EH (cell line): ENCODE data around the gene SAP30BP.

Experiments
- DNase-seq: peaks from one replicate; pipeline ENCODE4 v3.0.0-alpha.2; 2015; ENCODE audit warnings: low read depth

SAP30BP gene

GRCh38 chr17:75689441-75689873 is 22.3 kb downstream of the SAP30BP start:
- peak; percentile 23 for DNase-seq

GRCh38 chr17:75691371-75691791 is 24.2 kb downstream of the SAP30BP start:
- DNase-seq: peak; percentile 53

GRCh38 chr17:75691801-75692626 is 24.9 kb downstream of the SAP30BP start:
- DNase-seq: no peak

- DNase-seq: peak; percentile 28
Measured at GRCh38 chr17:75692976-75693375, 25.8 kb downstream of the SAP30BP start.

DNA sequence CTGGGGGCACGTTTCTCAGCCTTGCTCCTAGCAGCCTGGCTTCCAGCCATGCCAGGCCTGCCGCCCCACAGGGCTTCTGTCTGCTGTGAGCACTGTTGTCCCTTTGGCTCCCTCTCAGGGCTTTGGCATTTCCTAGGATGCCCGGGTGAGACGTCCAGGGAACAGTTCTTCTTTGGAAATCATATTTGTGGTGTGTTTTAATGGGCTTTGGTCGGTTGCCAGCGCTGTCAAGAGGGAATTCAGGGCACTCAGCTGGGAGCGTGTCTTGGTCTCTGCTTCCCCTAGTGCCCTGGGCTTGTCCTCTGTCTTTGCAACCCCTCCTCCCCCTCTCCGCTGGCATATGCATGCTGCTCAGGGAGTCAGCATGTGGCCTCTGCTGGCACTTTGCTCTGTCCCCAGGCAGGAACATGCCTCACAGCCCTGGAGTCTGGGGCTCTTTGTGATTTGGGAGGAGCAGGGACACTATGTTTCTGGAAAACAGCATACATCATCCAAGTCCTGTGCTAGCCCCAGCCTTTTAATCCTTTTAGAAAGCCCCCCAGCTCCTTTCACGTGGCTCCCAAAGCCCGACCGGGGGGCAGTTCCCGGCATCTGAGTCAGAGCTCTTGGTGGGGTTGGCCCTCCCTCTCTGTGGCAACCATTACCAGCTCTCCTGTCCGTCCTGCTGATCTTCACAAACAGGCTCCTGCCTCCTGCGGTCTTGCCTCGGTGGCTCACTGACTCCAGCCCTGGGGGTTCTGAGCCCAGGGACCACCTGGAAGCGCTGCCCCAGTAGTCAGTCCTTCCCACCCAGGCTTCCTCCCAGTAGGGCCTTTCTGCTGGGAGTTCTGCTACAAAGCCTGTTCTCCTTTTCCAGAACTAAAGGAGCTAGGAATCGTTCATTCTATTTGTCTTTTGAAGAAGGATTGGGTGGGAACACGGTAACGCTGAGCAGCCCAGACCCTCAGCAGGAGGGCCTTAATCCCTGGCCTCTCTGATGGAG is 26.7 kb downstream of the SAP30BP start:
- peak; percentile 100 for DNase-seq

GRCh38 chr17:75694536-75694935 is 27.4 kb downstream of the SAP30BP start:
- peak; percentile 19 for DNase-seq

- DNase-seq: peak; percentile 79
Measured at GRCh38 chr17:75695141-75695829, 28.1 kb downstream of the SAP30BP start.

- DNase-seq: no peak
Measured at GRCh38 chr17:75695830-75696271, 28.7 kb downstream of the SAP30BP start.

DNA sequence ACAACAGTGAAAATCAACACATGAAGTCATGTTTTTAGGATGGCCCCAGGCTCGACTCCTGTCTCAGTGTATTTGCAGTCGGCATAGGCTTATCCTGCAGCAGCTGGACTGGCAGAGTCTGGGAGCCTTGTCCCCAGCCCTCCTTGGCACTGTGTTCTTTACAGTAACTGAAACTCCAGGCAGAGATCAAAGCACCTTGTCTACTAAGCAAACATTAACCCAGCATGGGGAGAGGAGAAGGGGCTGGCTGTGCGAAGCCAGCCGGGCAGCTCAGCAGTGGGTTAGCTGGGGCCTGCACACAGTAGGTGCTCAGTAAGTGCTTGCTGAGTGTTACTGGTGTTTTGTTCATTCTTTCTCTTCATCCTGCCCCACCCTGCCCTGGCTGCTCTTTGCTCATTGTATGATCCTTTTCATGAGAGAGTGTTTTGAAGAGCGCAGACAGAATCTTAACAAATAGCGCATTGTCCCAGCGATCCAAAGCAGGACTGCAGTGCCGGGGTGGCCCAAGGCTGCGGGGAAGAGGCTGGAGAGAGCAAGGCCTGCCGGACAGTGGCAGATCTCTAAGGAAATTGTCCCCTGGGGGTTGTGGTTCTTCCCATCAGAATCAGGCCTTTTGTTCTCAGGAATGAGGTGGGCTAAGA is 30.6 kb downstream of the SAP30BP start:
- no peak for DNase-seq

DNA sequence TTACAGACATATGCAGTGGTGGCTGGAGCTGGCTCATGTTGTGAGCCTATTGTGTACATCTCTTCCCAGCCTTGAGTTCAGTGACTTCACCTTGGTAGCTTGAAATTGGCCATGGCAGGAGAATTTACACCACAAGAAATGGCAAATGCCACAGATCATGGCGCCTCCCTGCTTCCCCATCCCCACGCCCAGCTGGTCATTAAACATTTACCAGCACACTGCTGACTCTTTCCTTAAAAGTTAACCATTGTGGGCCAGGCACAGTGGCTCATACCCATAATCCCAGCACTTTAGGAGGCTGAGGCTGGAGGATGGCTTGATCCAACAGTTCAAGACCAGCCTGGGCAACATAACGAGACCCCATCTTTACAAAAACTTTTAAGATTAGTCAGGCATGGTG is 31.5 kb downstream of the SAP30BP start:
- no peak for DNase-seq

DNA sequence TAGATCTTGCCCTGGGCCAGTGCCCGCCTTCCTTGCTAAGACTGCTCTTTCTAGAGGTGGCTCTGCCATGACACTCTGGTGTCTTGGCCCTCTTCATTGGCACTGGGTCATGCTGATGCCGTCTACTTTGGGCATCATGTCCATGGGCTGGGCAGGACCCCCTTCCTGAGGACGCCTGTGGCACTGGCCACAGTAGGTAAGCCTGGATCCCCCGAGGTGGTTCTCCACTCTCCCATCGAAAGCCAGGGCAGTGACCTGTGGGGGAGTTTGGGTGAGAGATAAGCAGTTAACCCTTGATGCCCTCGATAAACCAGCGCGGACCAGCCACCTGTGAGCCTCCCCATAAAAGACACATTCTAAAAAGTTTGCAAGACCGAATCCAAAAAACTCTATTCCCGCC is 34.1 kb downstream of the SAP30BP start:
- no peak for DNase-seq

DNA sequence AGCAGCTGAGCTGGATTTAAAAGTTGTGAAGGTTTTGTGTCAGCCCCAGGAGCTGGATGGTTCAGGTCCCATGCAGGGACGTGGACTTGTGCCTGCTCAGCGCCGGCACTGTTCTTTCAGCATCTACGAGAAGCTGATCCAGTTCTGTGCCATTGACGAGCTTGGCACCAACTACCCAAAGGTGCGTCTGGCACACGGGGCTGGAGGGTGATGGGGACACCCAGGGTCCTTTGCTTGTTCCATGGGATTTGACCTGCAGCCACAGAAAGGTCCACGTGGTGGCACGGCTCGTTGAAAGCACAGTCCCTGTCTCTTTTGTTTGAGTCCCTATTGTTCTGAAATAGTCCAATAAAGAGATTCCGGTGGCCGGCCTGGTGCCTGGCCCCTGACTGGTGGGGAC is 36.1 kb downstream of the SAP30BP start:
- no peak for DNase-seq

DNA sequence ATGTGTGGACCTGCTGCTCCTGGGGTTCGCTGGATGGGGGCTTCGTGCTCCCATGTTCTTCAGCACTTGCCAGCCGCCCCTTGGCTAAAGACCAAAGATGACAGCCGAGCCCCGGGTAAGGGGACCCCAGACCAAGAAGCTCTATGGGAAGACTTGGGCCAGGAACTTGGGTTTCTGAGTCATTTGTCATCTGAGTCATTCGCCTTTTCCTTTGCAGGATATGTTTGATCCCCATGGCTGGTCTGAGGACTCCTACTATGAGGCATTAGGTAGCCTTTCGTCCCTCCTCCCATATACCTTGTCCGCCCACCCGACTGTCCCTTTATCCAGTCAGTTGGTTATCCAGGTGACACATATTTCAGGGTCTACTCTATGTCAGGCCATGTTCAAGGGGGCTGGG is 36.5 kb downstream of the SAP30BP start:
- no peak for DNase-seq

DNA sequence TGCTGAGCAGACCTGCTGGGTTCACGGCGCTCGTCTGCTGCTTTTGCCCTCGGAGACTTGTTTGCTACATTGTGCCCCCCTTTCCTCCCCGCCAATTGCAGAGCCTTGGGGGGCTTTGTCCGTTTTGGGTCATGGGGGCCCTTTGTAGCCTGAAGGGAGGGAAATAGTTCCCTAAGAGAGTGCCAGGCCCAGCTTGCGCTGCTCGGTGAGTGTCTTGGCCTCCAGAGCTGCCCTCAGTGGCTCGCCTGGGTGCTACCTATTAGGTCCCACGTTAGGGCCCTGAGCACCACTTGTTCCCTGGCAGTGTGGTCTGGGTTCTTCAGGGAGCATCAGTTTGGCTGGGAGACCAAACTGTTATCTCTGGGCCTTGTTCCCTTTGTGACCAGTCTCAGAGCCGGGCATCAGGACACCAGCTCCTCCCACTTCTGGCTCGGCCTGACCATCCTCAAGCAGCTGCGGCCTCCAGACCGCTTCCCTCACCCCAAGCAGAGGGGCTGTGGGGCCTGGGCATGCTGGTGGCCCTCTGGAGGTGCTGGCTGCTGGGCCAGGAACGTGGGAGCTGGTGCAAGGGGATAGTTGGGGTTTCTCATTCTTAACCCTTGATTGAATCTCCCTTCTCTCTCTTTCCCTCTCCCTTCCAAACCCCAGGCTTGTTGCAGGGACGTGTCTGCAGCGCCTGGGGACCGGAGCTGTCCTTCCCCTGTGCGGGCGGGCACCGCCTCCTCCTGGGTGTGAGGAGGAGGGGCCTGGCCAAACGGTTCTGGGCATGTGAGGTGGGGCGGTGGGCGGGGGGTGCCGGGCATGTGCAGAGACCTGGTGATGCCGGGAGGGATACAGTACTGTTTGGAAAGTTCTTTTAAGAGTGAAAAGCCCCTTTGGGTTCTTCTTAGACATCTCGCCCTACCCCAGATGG is 38.1 kb downstream of the SAP30BP start:
- no peak for DNase-seq

- DNase-seq: no peak
Measured at GRCh38 chr17:75706042-75706728, 39.0 kb downstream of the SAP30BP start.

- peak; percentile 44 for DNase-seq
Measured at GRCh38 chr17:75707079-75707571, 40.0 kb downstream of the SAP30BP start.

DNA sequence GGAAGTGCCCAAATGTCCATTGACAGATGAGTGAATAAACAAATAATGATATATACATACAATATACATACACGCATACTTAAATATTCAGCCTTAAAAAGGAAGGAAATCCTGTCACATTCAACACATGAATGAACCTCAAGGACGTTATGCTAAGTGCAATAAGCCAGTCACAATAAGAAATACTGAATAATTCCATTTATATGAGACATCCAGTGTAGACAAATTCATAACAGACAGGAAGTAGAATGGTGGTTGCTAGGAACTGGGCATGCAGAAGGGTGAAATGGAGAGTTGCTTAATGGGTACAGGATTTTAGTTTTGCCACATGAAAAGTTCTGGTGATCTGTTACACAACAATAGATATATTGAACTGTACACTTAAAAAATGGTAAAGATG is 45.3 kb downstream of the SAP30BP start:
- peak; percentile 27 for DNase-seq

DNA sequence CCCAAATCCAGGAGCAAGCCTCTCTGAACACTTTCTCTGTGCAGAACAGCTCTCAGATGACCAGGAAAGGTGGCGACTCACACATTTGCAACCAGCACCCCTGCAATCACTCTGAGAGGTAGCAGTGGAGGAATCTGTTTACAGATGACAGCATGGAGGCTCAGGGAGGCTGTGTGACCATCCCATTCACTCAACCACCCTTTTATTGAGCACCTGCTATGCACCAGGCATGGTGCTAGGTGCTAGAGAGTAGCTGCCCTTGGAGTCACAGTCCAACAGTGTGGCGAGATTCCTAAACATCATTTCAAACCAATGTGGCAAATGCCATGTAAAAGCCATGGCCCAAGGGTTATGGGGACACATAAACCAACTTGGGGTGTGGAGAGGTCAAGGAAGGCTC is 52.6 kb downstream of the SAP30BP start:
- DNase-seq: no peak

GRCh38 chr17:75720656-75721462 is 53.7 kb downstream of the SAP30BP start, which contains the start of gene ITGB4:
Gene ITGB4 (plus strand): TSS chr17:75721459. CDS start chr17:75724704, 3,245 bp downstream.
- DNase-seq: peak; percentile 22
